Omental fat pad (tissue), 4 donors: Measurements from ENCODE around the gene RPP21. TPM values are rescaled to one million over a fixed set of nuclear protein-coding genes. Genes with fewer than 3 reads are reported as not detected.

Experiments
- ATAC-seq: fragments of 150-250 bp; one replicate; pipeline ENCODE4 v1.9.1; 2016; ENCODE audit warnings: mild to moderate bottlenecking, moderate library complexity; ENCODE audit not compliant: low FRiP score
- DNase-seq: peaks from one replicate; pipeline ENCODE4 v3.0.0-alpha.2; 2019; ENCODE audit warnings: low spot score
- CTCF ChIP-seq, 3 donors: fragments of 450-650 bp; IDR thresholded peaks; one replicate each; pipeline ENCODE4 v1.5.1; 2016 to 2017; ENCODE audit warnings: antibody characterized with exemption in 3 of 3, mild to moderate bottlenecking in 3 of 3, moderate library complexity in 2 of 3
- total RNA-seq, 4 donors: library from RNA; depleted of rRNA; stranded (reverse); fragments of >200 nt; gene quantifications; one replicate each; pipeline ENCODE4 v1.1.0, GENCODE V29; 2016

The RPP21 gene
- total RNA-seq, 4 donors from 2014 or later: 36.6 to 53.8 (median 48.1) TPM

GRCh38 chr6:30331981-30332380, 13.0 kb upstream of the RPP21 start:
- TF ChIP-seq CTCF (IDR thresholded peaks at IDR 0.05): no peak
- ATAC-seq (no peak), DNase-seq (no peak)

- DNase-seq (no peak), ATAC-seq (no peak)
- no peak for TF ChIP-seq CTCF (IDR thresholded peaks at IDR 0.05)
Observed at GRCh38 chr6:30334075-30334783, 10.7 kb upstream of the RPP21 start.

GRCh38 chr6:30340589-30341054, 4.3 kb upstream of the RPP21 start:
- no peak for TF ChIP-seq CTCF (IDR thresholded peaks at IDR 0.05)
- DNase-seq (no peak), ATAC-seq (no peak)

- DNase-seq (no peak), ATAC-seq (no peak)
- no peak for TF ChIP-seq CTCF (IDR thresholded peaks at IDR 0.05)
Observed at GRCh38 chr6:30341218-30341617, 3.7 kb upstream of the RPP21 start.

GRCh38 chr6:30341728-30342127, 3.2 kb upstream of the RPP21 start:
- DNase-seq (no peak), ATAC-seq (no peak)
- TF ChIP-seq CTCF (IDR thresholded peaks at IDR 0.05): no peak

- DNase-seq: no peak
- TF ChIP-seq CTCF (IDR thresholded peaks at IDR 0.05): no peak
- ATAC-seq: no peak
Observed at GRCh38 chr6:30344191-30344867, 627 bp upstream of the RPP21 start.

GRCh38 chr6:30345852-30346251, 896 bp downstream of the RPP21 start:
- DNase-seq (no peak), ATAC-seq (no peak)
- TF ChIP-seq CTCF (IDR thresholded peaks at IDR 0.05): no peak
